Liver (tissue), 9 donors: Measurements from ENCODE around the gene GSK3B. TPM values are rescaled to one million over a fixed set of nuclear protein-coding genes. Genes with fewer than 3 reads are reported as not detected.

ENCODE experiments used
- DNase-seq: peaks from one replicate; pipeline ENCODE4 v3.0.0-alpha.2; 2017; ENCODE audit warnings: low spot score
- H3K27ac ChIP-seq, 2 donors: one replicate each; pipeline ENCODE4 v1.7.0; 2013; ENCODE audit warnings: inconsistent platforms in 2 of 2, low read length in 2 of 2, control low read depth in 1 of 2, low read depth in 1 of 2, mild to moderate bottlenecking in 1 of 2
- H3K27me3 ChIP-seq, 4 donors: one replicate each; pipeline versions ENCODE4 v1.6.1 to v1.7.0; 2013; ENCODE audit warnings: low read length in 3 of 4, inconsistent platforms in 1 of 4, mild to moderate bottlenecking in 1 of 4, moderate library complexity in 1 of 4; ENCODE audit not compliant: control insufficient read depth in 4 of 4, insufficient read depth in 4 of 4
- H3K36me3 ChIP-seq, 4 donors: one replicate each; pipeline versions ENCODE4 v1.6.1 to v1.7.0; 2013; ENCODE audit warnings: low read length in 3 of 4, mild to moderate bottlenecking in 3 of 4, low read depth in 1 of 4, moderate library complexity in 1 of 4; ENCODE audit not compliant: control insufficient read depth in 4 of 4, insufficient read depth in 3 of 4
- H3K4me1 ChIP-seq, 4 donors: one replicate each; pipeline versions ENCODE4 v1.6.1 to v1.7.0; 2013; ENCODE audit warnings: low read length in 3 of 4, mild to moderate bottlenecking in 3 of 4, moderate library complexity in 1 of 4; ENCODE audit not compliant: control insufficient read depth in 4 of 4, insufficient read depth in 4 of 4
- H3K4me3 ChIP-seq, 3 donors: one replicate each; pipeline versions ENCODE4 v1.6.1 to v1.7.0; 2013; ENCODE audit warnings: low read length in 3 of 3, control low read depth in 1 of 3, low read depth in 1 of 3, mild to moderate bottlenecking in 1 of 3
- H3K9ac ChIP-seq, 2 donors: one replicate each; pipeline ENCODE4 v1.7.0; 2013; ENCODE audit warnings: low read length in 2 of 2, mild to moderate bottlenecking in 2 of 2, moderate library complexity in 2 of 2, control low read depth in 1 of 2, low read depth in 1 of 2
- H3K9me3 ChIP-seq, 4 donors: one replicate each; pipeline versions ENCODE4 v1.6.1 to v1.7.0; 2013; ENCODE audit warnings: low read length in 3 of 4; ENCODE audit not compliant: control insufficient read depth in 4 of 4
- FOXA1 ChIP-seq: IDR thresholded peaks from 2 replicates; pipeline ENCODE4 v1.6.1; 2016; ENCODE audit warnings: antibody characterized with exemption
- FOXA2 ChIP-seq: IDR thresholded peaks from 2 replicates; pipeline ENCODE4 v1.6.1; 2016; ENCODE audit warnings: antibody characterized with exemption
- GABPA ChIP-seq, 2 donors: IDR thresholded peaks in 1 of 2; conservative IDR thresholded peaks in 1 of 2; 2 replicates each; pipeline ENCODE4 v1.6.1; 2016; ENCODE audit warnings: antibody characterized with exemption in 2 of 2, mild to moderate bottlenecking in 1 of 2, moderate library complexity in 1 of 2
- HNF4A ChIP-seq, 2 donors: conservative IDR thresholded peaks; 2 replicates each; pipeline ENCODE4 v1.6.1; 2016; ENCODE audit warnings: antibody characterized with exemption in 2 of 2, mild to moderate bottlenecking in 2 of 2
- HNF4G ChIP-seq: IDR thresholded peaks from 2 replicates; pipeline ENCODE4 v1.6.1; 2016; ENCODE audit warnings: antibody characterized with exemption
- JUND ChIP-seq, 2 donors: IDR thresholded peaks; 2 replicates each; pipeline ENCODE4 v1.6.1; 2016; ENCODE audit warnings: antibody characterized with exemption in 2 of 2
- NR2F2 ChIP-seq: IDR thresholded peaks from 2 replicates; pipeline ENCODE4 v1.6.1; 2016; ENCODE audit warnings: antibody characterized with exemption
- RAD21 ChIP-seq, 2 donors: IDR thresholded peaks; 2 replicates each; pipeline ENCODE4 v1.6.1; 2016; ENCODE audit warnings: antibody characterized with exemption in 2 of 2, mild to moderate bottlenecking in 2 of 2
- RXRA ChIP-seq, 2 donors: IDR thresholded peaks; 2 replicates each; pipeline ENCODE4 v1.6.1; 2017 to 2018; ENCODE audit warnings: antibody characterized with exemption in 2 of 2, mild to moderate bottlenecking in 1 of 2
- SP1 ChIP-seq: IDR thresholded peaks from 2 replicates; pipeline ENCODE4 v1.6.1; 2018; ENCODE audit warnings: antibody characterized with exemption, mild to moderate bottlenecking
- TAF1 ChIP-seq: conservative IDR thresholded peaks from 2 replicates; pipeline ENCODE4 v1.6.1; 2016; ENCODE audit warnings: antibody characterized with exemption, mild to moderate bottlenecking
- YY1 ChIP-seq: IDR thresholded peaks from 2 replicates; pipeline ENCODE4 v1.6.1; 2016; ENCODE audit warnings: antibody characterized with exemption, mild to moderate bottlenecking
- ZBTB33 ChIP-seq: IDR thresholded peaks from 2 replicates; pipeline ENCODE4 v1.6.1; 2016; ENCODE audit warnings: antibody characterized with exemption
- WGBS: extraction: QIAGEN DNeasy Blood & Tissue Kit; methylation state at CpG from one replicate; pipeline ENCODE4 v1.1.7; 2013; 5-methylcytosine and 5-hydroxymethylcytosine counted together
- polyA plus RNA-seq, 2 donors: library from polyadenylated mRNA; stranded (reverse) in 1 of 2; unstranded in 1 of 2; fragments of 200-250 nt in 1 of 2; fragments of >200 nt in 1 of 2; fragmentation: Nextera tagmentation in 1 of 2; extraction: Ambion mirVana in 1 of 2; gene quantifications; one replicate each; pipeline versions ENCODE4 v1.2.1 to v1.2.3, GENCODE V29; 2013 to 2015
- total RNA-seq, 2 donors: library from RNA; depleted of rRNA; stranded (reverse); fragments of >200 nt; gene quantifications; one replicate each; pipeline ENCODE4 v1.2.3, GENCODE V29; 2014
- TF ChIP-seq, protein P1 (sequence below): IDR thresholded peaks from 2 replicates; pipeline ENCODE4 v1.6.1; 2016; ENCODE audit warnings: antibody characterized with exemption, mild to moderate bottlenecking
- TF ChIP-seq, protein P2 (sequence below): IDR thresholded peaks from 2 replicates; pipeline ENCODE4 v1.6.1; 2016; ENCODE audit warnings: antibody characterized with exemption
- TF ChIP-seq, protein P3 (sequence below): fragments of 150-350 bp; IDR thresholded peaks from 2 replicates; pipeline ENCODE4 v1.5.1; 2017; ENCODE audit warnings: improper control_type of control experiment, low read depth, low read length; ENCODE audit not compliant: missing input control
- TF ChIP-seq, protein P4 (sequence below): IDR thresholded peaks from 2 replicates; pipeline ENCODE4 v1.6.1; 2016; ENCODE audit warnings: antibody characterized with exemption
- donor health status: healthy.
- donor health status: healthy.
- donor health status: healthy.
- donor health status: healthy.
- donor health status: healthy.

Gene GSK3B
- total and polyA plus RNA-seq, 4 donors, result 10.5 to 20.8 (median 18.5) TPM

DNA sequence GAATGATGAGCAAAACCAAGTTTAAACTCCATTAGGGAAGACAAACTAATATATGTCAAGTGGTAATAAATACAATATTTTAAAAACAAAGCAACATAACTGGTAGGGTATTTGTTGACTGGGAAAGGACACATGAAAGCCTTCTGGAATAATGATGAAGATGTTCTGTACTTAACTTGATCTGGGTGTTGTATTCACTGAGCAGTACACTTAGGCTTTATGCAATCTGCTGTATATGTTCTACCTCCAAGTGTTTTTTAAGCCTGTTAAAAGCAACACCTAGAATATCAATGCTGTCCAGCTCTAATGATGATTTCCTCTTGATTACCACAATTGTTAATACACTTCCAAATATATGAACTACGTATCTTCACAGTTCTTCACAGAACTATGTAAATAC, 46.6 kb downstream of the GSK3B start:
- peaks cover 0 to 4% (median 3%) of the 10 kb centered on the region in 4 donors for H3K9me3 ChIP-seq
- TF ChIP-seq HNF4G (no peak), RAD21 (IDR thresholded peaks at IDR 0.05) (no peak), RXRA (IDR thresholded peaks at IDR 0.05) (no peak), GABPA (IDR thresholded peaks at IDR 0.05 in 1 of 2, conservative IDR thresholded peaks at IDR 0.05 in 1 of 2) (no peak), YY1 (no peak), ZBTB33 (no peak), NR2F2 (no peak), SP1 (no peak), JUND (IDR thresholded peaks at IDR 0.05) (no peak), FOXA1 (no peak)
- TF ChIP-seq, protein P1, sequence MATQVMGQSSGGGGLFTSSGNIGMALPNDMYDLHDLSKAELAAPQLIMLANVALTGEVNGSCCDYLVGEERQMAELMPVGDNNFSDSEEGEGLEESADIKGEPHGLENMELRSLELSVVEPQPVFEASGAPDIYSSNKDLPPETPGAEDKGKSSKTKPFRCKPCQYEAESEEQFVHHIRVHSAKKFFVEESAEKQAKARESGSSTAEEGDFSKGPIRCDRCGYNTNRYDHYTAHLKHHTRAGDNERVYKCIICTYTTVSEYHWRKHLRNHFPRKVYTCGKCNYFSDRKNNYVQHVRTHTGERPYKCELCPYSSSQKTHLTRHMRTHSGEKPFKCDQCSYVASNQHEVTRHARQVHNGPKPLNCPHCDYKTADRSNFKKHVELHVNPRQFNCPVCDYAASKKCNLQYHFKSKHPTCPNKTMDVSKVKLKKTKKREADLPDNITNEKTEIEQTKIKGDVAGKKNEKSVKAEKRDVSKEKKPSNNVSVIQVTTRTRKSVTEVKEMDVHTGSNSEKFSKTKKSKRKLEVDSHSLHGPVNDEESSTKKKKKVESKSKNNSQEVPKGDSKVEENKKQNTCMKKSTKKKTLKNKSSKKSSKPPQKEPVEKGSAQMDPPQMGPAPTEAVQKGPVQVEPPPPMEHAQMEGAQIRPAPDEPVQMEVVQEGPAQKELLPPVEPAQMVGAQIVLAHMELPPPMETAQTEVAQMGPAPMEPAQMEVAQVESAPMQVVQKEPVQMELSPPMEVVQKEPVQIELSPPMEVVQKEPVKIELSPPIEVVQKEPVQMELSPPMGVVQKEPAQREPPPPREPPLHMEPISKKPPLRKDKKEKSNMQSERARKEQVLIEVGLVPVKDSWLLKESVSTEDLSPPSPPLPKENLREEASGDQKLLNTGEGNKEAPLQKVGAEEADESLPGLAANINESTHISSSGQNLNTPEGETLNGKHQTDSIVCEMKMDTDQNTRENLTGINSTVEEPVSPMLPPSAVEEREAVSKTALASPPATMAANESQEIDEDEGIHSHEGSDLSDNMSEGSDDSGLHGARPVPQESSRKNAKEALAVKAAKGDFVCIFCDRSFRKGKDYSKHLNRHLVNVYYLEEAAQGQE, result no peak
- TF ChIP-seq, protein P2, sequence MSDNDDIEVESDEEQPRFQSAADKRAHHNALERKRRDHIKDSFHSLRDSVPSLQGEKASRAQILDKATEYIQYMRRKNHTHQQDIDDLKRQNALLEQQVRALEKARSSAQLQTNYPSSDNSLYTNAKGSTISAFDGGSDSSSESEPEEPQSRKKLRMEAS, result no peak
- TF ChIP-seq, protein P3, sequence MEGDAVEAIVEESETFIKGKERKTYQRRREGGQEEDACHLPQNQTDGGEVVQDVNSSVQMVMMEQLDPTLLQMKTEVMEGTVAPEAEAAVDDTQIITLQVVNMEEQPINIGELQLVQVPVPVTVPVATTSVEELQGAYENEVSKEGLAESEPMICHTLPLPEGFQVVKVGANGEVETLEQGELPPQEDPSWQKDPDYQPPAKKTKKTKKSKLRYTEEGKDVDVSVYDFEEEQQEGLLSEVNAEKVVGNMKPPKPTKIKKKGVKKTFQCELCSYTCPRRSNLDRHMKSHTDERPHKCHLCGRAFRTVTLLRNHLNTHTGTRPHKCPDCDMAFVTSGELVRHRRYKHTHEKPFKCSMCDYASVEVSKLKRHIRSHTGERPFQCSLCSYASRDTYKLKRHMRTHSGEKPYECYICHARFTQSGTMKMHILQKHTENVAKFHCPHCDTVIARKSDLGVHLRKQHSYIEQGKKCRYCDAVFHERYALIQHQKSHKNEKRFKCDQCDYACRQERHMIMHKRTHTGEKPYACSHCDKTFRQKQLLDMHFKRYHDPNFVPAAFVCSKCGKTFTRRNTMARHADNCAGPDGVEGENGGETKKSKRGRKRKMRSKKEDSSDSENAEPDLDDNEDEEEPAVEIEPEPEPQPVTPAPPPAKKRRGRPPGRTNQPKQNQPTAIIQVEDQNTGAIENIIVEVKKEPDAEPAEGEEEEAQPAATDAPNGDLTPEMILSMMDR, result no peak
- TF ChIP-seq, protein P4, sequence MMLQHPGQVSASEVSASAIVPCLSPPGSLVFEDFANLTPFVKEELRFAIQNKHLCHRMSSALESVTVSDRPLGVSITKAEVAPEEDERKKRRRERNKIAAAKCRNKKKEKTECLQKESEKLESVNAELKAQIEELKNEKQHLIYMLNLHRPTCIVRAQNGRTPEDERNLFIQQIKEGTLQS, result no peak
- H3K4me3 ChIP-seq, result no peak overlapping the region
- H3K9ac ChIP-seq, result no peak overlapping the region
- DNase-seq, result no peak
- H3K27ac ChIP-seq, result no peak overlapping the region
- no peaks in the 10 kb centered on the region for H3K27me3 ChIP-seq
- H3K36me3 ChIP-seq, result no peaks in the 10 kb centered on the region
- peaks cover 0 to 3% (median 0%) of the 10 kb centered on the region in 4 donors for H3K4me1 ChIP-seq
- 89% methylated on average over 1 of the region's 1 CpG for WGBS

DNA sequence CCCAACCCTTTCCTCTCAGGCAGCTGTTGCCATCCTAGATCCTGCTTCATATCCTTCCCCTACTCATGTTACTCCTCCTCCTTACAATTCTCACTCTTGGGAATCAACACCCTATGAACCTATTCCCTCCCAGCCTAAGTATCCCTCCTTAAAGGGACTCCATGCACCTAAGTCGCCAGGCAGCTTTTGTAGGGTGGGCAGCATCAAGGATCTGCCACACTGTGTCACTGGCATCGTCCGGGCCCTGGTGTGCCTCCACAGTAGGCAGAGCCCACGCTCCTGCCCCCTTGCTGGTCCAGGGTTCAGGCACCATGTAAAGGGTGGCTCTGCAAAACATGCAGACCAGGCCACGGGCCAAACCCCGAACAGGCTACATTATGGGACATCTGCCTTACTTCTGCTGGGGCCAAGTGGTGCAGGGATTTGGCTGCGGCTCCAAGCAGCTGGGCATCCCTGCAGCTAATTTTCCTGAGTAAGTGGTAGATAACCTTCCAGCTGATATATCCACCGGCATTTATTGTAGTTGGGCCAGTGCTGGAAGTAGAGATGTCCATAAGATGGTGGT, 53.4 kb downstream of the GSK3B start:
- H3K4me3 ChIP-seq, result no peak overlapping the region
- DNase-seq, result no peak

More for the DNA sequence above, 53.4 kb downstream of the GSK3B start:
- WGBS, result 98% methylated on average over 8 of the region's 8 CpGs
- Histone ChIP-seq H3K9ac (no peak overlapping the region), H3K9me3 (peaks cover 7 to 29% (median 20%) of the 10 kb centered on the region in 4 donors), H3K4me1 (no peaks in the 10 kb centered on the region), H3K36me3 (peaks cover 0 to 9% (median 1%) of the 10 kb centered on the region in 4 donors), H3K27me3 (no peaks in the 10 kb centered on the region), H3K27ac (no peak overlapping the region)
- TF ChIP-seq, protein P2, result no peak
- TF ChIP-seq FOXA2, result no peak
- no peak for TF ChIP-seq TAF1
- TF ChIP-seq FOXA1, result no peak
- TF ChIP-seq RXRA (IDR thresholded peaks at IDR 0.05), result no peak
- no peak for TF ChIP-seq HNF4A (conservative IDR thresholded peaks at IDR 0.05)
- no peak for TF ChIP-seq GABPA (IDR thresholded peaks at IDR 0.05 in 1 of 2, conservative IDR thresholded peaks at IDR 0.05 in 1 of 2)
- no peak for TF ChIP-seq SP1
- TF ChIP-seq NR2F2, result no peak
